ENCODE data around the gene MARCHF2.

Gene MARCHF2

GRCh38 chr19:8449830-8450229 lies 36.7 kb downstream of the MARCHF2 start:
- Histone ChIP-seq H3K9me3 (ENCODE audit: insufficient read depth, low read length) (no peaks in the 10 kb centered on the region), H3K4me3 (ENCODE audit: insufficient read depth, low read length, poor library complexity, severe bottlenecking) (no peak overlapping the region), H2AFZ (ENCODE audit: low read depth, low read length, severe bottlenecking) (no peak overlapping the region), H3K9ac (ENCODE audit: low read length) (no peak overlapping the region), H3K4me2 (ENCODE audit: low read depth, low read length, poor library complexity, severe bottlenecking) (no peak overlapping the region), H3K27me3 (ENCODE audit: low read length) (no peaks in the 10 kb centered on the region), H3K27ac (ENCODE audit: low read depth, low read length) (no peak overlapping the region), H4K20me1 (ENCODE audit: low read depth, low read length) (peaks cover 47% of the 10 kb centered on the region), H3K79me2 (ENCODE audit: insufficient read depth, low read length) (peaks cover 99% of the 10 kb centered on the region), H3K9me2 (replicated peaks; ENCODE audit: insufficient read depth, low read length) (no peaks in the 10 kb centered on the region), H3F3A (ENCODE audit: insufficient read depth) (peaks cover 14% of the 10 kb centered on the region; the same call in 1 of the 2 replicates), H3K36me3 (ENCODE audit: low read length) (peaks cover 6% of the 10 kb centered on the region; the same call in 1 of the 2 replicates)
- no peak for TF ChIP-seq EZH2phosphoT487 (conservative IDR thresholded peaks at IDR 0.05; ENCODE audit: low read length)
- no peak for TF ChIP-seq CTCF (IDR thresholded peaks at IDR 0.05; ENCODE audit: insufficient read depth, low read length, poor library complexity, severe bottlenecking)

GRCh38 chr19:8451377-8451776 lies 38.3 kb downstream of the MARCHF2 start:
- peaks cover 52% of the 10 kb centered on the region for H4K20me1 ChIP-seq (ENCODE audit: low read depth, low read length)
- H3K27ac ChIP-seq (ENCODE audit: low read depth, low read length) = no peak overlapping the region
- TF ChIP-seq CTCF (IDR thresholded peaks at IDR 0.05; ENCODE audit: insufficient read depth, low read length, poor library complexity, severe bottlenecking) (no peak), EZH2phosphoT487 (conservative IDR thresholded peaks at IDR 0.05; ENCODE audit: low read length) (no peak)

GRCh38 chr19:8451885-8452284 lies 38.8 kb downstream of the MARCHF2 start:
- H3K9ac ChIP-seq (ENCODE audit: low read length) = no peak overlapping the region
- no peak overlapping the region for H3K27ac ChIP-seq (ENCODE audit: low read depth, low read length)
- H3K79me2 ChIP-seq (ENCODE audit: insufficient read depth, low read length) = peaks cover 99% of the 10 kb centered on the region
- H3K4me3 ChIP-seq (ENCODE audit: insufficient read depth, low read length, poor library complexity, severe bottlenecking) = no peak overlapping the region
- H3K36me3 ChIP-seq (ENCODE audit: low read length) = peaks cover 13% of the 10 kb centered on the region
- H3K9me2 ChIP-seq (replicated peaks; ENCODE audit: insufficient read depth, low read length) = no peaks in the 10 kb centered on the region
- H2AFZ ChIP-seq (ENCODE audit: low read depth, low read length, severe bottlenecking) = no peak overlapping the region
- no peaks in the 10 kb centered on the region for H3K9me3 ChIP-seq (ENCODE audit: insufficient read depth, low read length)
- TF ChIP-seq EZH2phosphoT487 (conservative IDR thresholded peaks at IDR 0.05; ENCODE audit: low read length) (no peak), CTCF (IDR thresholded peaks at IDR 0.05; ENCODE audit: insufficient read depth, low read length, poor library complexity, severe bottlenecking) (no peak)
- H3F3A ChIP-seq (ENCODE audit: insufficient read depth) = peaks cover 11% of the 10 kb centered on the region; the same call in 1 of the 2 replicates
- peaks cover 51% of the 10 kb centered on the region for H4K20me1 ChIP-seq (ENCODE audit: low read depth, low read length)
- H3K27me3 ChIP-seq (ENCODE audit: low read length) = no peaks in the 10 kb centered on the region
- no peak overlapping the region for H3K4me2 ChIP-seq (ENCODE audit: low read depth, low read length, poor library complexity, severe bottlenecking)

More at GRCh38 chr19:8451377-8451776, 38.3 kb downstream of the MARCHF2 start:
- peaks cover 14% of the 10 kb centered on the region; the same call in 1 of the 2 replicates for H3F3A ChIP-seq (ENCODE audit: insufficient read depth)
- peaks cover 99% of the 10 kb centered on the region for H3K79me2 ChIP-seq (ENCODE audit: insufficient read depth, low read length)
- no peaks in the 10 kb centered on the region for H3K27me3 ChIP-seq (ENCODE audit: low read length)
- no peak overlapping the region for H3K4me3 ChIP-seq (ENCODE audit: insufficient read depth, low read length, poor library complexity, severe bottlenecking)
- no peak overlapping the region for H3K4me2 ChIP-seq (ENCODE audit: low read depth, low read length, poor library complexity, severe bottlenecking)
- no peaks in the 10 kb centered on the region for H3K9me2 ChIP-seq (replicated peaks; ENCODE audit: insufficient read depth, low read length)
- H3K9ac ChIP-seq (ENCODE audit: low read length) = no peak overlapping the region
- H3K36me3 ChIP-seq (ENCODE audit: low read length) = peaks cover 12% of the 10 kb centered on the region
- H2AFZ ChIP-seq (ENCODE audit: low read depth, low read length, severe bottlenecking) = no peak overlapping the region
- H3K9me3 ChIP-seq (ENCODE audit: insufficient read depth, low read length) = no peaks in the 10 kb centered on the region
